Upper lobe of left lung (tissue), 4 donors: Measurements from ENCODE around the gene CPO.

Experiments
- CTCF ChIP-seq, 6 experiments: fragments of 450-650 bp in 4 of 6; fragments of 200-600 bp in 2 of 6; sonication (generic) in 2 of 6; IDR thresholded peaks; one replicate each; pipeline ENCODE4 v1.5.1; 2016 to 2019; ENCODE audit warnings: antibody characterized with exemption in 6 of 6
- EP300 ChIP-seq, 4 donors: sonication (generic); formaldehyde crosslinking; IDR thresholded peaks; one replicate each; pipeline ENCODE4 v1.5.1; 2017; ENCODE audit warnings: antibody characterized with exemption in 4 of 4, control low read depth in 2 of 4
- POLR2A ChIP-seq, 4 donors: fragments of 450-650 bp; IDR thresholded peaks; one replicate each; pipeline ENCODE4 v1.5.1; 2016 to 2017; ENCODE audit warnings: antibody characterized with exemption in 4 of 4, mild to moderate bottlenecking in 2 of 4
- POLR2AphosphoS5 ChIP-seq, 2 donors: sonication (generic); formaldehyde crosslinking; IDR thresholded peaks; one replicate each; pipeline ENCODE4 v1.5.1; 2017; ENCODE audit warnings: antibody characterized with exemption in 2 of 2

GRCh38 chr2:206890926-206891325 lies 48.4 kb upstream of the CPO start:
- TF ChIP-seq CTCF (IDR thresholded peaks at IDR 0.05) (no peak), POLR2A (IDR thresholded peaks at IDR 0.05) (no peak), POLR2AphosphoS5 (IDR thresholded peaks at IDR 0.05) (no peak), EP300 (IDR thresholded peaks at IDR 0.05) (no peak)
